H9 (cell line): ENCODE results near the gene KREMEN1. TPM values are rescaled to one million over a fixed set of nuclear protein-coding genes. Genes with fewer than 3 reads are reported as not detected.
"Not testable (repeated sequence)": the region's sequence is repeated elsewhere in the genome, so short reads cannot be mapped to it uniquely, and the experiment has no call there.

Source experiments
- DNase-seq: peaks from one replicate; pipeline ENCODE4 v3.0.0-alpha.2; 2017
- H2AFZ ChIP-seq: one replicate; pipeline ENCODE4 v1.6.1; 2013; ENCODE audit warnings: mild to moderate bottlenecking, low read length, control low read depth, moderate library complexity
- H2AK5ac ChIP-seq: 2 replicates; pipeline ENCODE4 v1.6.1; 2013; ENCODE audit warnings: low read length, control low read depth, mixed read lengths; ENCODE audit not compliant: insufficient read length
- H2BK120ac ChIP-seq: one replicate; pipeline ENCODE4 v1.6.1; 2013; ENCODE audit warnings: low read depth, mild to moderate bottlenecking, low read length, control low read depth, inconsistent platforms; ENCODE audit not compliant: poor library complexity, severe bottlenecking
- H2BK12ac ChIP-seq: 2 replicates; pipeline ENCODE4 v1.6.1; 2013; ENCODE audit warnings: low read length, control low read depth, mixed read lengths, low read depth; ENCODE audit not compliant: insufficient read length
- H2BK15ac ChIP-seq: 2 replicates; pipeline ENCODE4 v1.6.1; 2013; ENCODE audit warnings: low read depth, low read length, control low read depth
- H2BK20ac ChIP-seq: one replicate; pipeline ENCODE4 v1.6.1; 2013; ENCODE audit warnings: low read depth, mild to moderate bottlenecking, low read length, control low read depth, inconsistent platforms; ENCODE audit not compliant: poor library complexity, severe bottlenecking
- H2BK5ac ChIP-seq: 2 replicates; pipeline ENCODE4 v1.6.1; 2013; ENCODE audit warnings: low read length, control low read depth, mixed read lengths; ENCODE audit not compliant: insufficient read length
- H3K14ac ChIP-seq: 2 replicates; pipeline ENCODE4 v1.6.1; 2013; ENCODE audit warnings: low read length, control low read depth; ENCODE audit not compliant: insufficient read depth
- H3K18ac ChIP-seq: 2 replicates; pipeline ENCODE4 v1.6.1; 2013; ENCODE audit warnings: low read depth, mild to moderate bottlenecking, mixed read lengths, low read length, control low read depth; ENCODE audit not compliant: insufficient read length
- H3K23ac ChIP-seq: 2 replicates; pipeline ENCODE4 v1.6.1; 2013; ENCODE audit warnings: low read length, control low read depth, mixed read lengths, low read depth; ENCODE audit not compliant: insufficient read length
- H3K23me2 ChIP-seq: 2 replicates; pipeline ENCODE4 v1.6.1; 2013; ENCODE audit warnings: low read depth, mild to moderate bottlenecking, mixed read lengths, low read length, control low read depth; ENCODE audit not compliant: insufficient read length, poor library complexity, severe bottlenecking
- H3K27ac ChIP-seq: 2 replicates; pipeline ENCODE4 v1.5.1; 2013; ENCODE audit warnings: low read length, control low read depth, mixed read lengths, low read depth; ENCODE audit not compliant: insufficient read length
- H3K27me3 ChIP-seq: 2 replicates; pipeline ENCODE4 v1.6.1; 2013; ENCODE audit warnings: low read length, control low read depth, inconsistent platforms; ENCODE audit not compliant: insufficient read depth
- H3K4ac ChIP-seq: 2 replicates; pipeline ENCODE4 v1.6.1; 2013; ENCODE audit warnings: low read depth, mild to moderate bottlenecking, control low read depth, inconsistent platforms, low read length, moderate library complexity
- H3K4me1 ChIP-seq: 2 replicates; pipeline ENCODE4 v1.6.1; 2013; ENCODE audit warnings: low read length, control low read depth, inconsistent platforms; ENCODE audit not compliant: insufficient read depth
- H3K4me2 ChIP-seq: 2 replicates; pipeline ENCODE4 v1.6.1; 2013; ENCODE audit warnings: low read length, control low read depth, mixed read lengths; ENCODE audit not compliant: insufficient read length, insufficient read depth
- H3K56ac ChIP-seq: 2 replicates; pipeline ENCODE4 v1.6.1; 2013; ENCODE audit warnings: low read depth, mild to moderate bottlenecking, mixed read lengths, low read length, control low read depth; ENCODE audit not compliant: insufficient read length
- H3K79me1 ChIP-seq: 2 replicates; pipeline ENCODE4 v1.6.1; 2013; ENCODE audit warnings: low read depth, mild to moderate bottlenecking, moderate library complexity, low read length, control low read depth, inconsistent platforms; ENCODE audit not compliant: insufficient read depth, poor library complexity, severe bottlenecking
- H3K79me2 ChIP-seq: 2 replicates; pipeline ENCODE4 v1.6.1; 2013; ENCODE audit warnings: low read length, control low read depth, inconsistent platforms; ENCODE audit not compliant: insufficient read depth
- H3K9ac ChIP-seq: 2 replicates; pipeline ENCODE4 v1.6.1; 2013; ENCODE audit warnings: low read length, control low read depth, mixed read lengths; ENCODE audit not compliant: insufficient read length; ENCODE audit errors: extremely low read depth
- H3K9me3 ChIP-seq: one replicate; pipeline ENCODE4 v1.6.1; 2013; ENCODE audit warnings: low read depth, low read length, inconsistent platforms; ENCODE audit not compliant: control insufficient read depth
- H3T11ph ChIP-seq: one replicate; pipeline ENCODE4 v1.6.1; 2013; ENCODE audit warnings: mild to moderate bottlenecking, low read length, control low read depth, inconsistent platforms
- H4K20me1 ChIP-seq: one replicate; pipeline ENCODE4 v1.6.1; 2013; ENCODE audit not compliant: control insufficient read depth, insufficient read length, insufficient read depth
- H4K5ac ChIP-seq: 2 replicates; pipeline ENCODE4 v1.6.1; 2013; ENCODE audit warnings: low read depth, mild to moderate bottlenecking, mixed read lengths, low read length, control low read depth; ENCODE audit not compliant: insufficient read length
- H4K8ac ChIP-seq: replicated peaks from 2 replicates; pipeline ENCODE4 v1.6.1; 2013; ENCODE audit warnings: low read length, control low read depth, mixed read lengths, low read depth; ENCODE audit not compliant: insufficient read length
- H4K91ac ChIP-seq: 2 replicates; pipeline ENCODE4 v1.6.1; 2013; ENCODE audit warnings: low read depth, mild to moderate bottlenecking, moderate library complexity, mixed read lengths, low read length, control low read depth; ENCODE audit not compliant: insufficient read length
- H3K27ac Mint-ChIP-seq, 3 experiments: 2 replicates in 2 of 3; 3 replicates in 1 of 3; pipeline ENCODE4 v1.8.0; 2020 to 2021; ENCODE audit warnings: mixed read lengths in 3 of 3, mild to moderate bottlenecking in 1 of 3, moderate library complexity in 1 of 3
- H3K27me3 Mint-ChIP-seq: 2 replicates; pipeline ENCODE4 v1.8.0; 2021; ENCODE audit warnings: low read depth, mild to moderate bottlenecking, moderate library complexity, mixed read lengths
- H3K36me3 Mint-ChIP-seq, 3 experiments: 2 replicates in 2 of 3; 3 replicates in 1 of 3; pipeline ENCODE4 v1.8.0; 2020 to 2021; ENCODE audit warnings: low read depth in 3 of 3, mixed read lengths in 3 of 3; ENCODE audit not compliant: insufficient read depth in 1 of 3
- H3K4me1 Mint-ChIP-seq, 2 experiments: 2 replicates each; pipeline ENCODE4 v1.8.0; 2020; ENCODE audit warnings: mixed read lengths in 2 of 2
- H3K4me3 Mint-ChIP-seq, 2 experiments: 2 replicates in 1 of 2; 3 replicates in 1 of 2; pipeline ENCODE4 v1.8.0; 2020 to 2021; ENCODE audit warnings: mild to moderate bottlenecking in 2 of 2, mixed read lengths in 2 of 2, moderate library complexity in 1 of 2
- H3K9me3 Mint-ChIP-seq, 2 experiments: 2 replicates in 1 of 2; 3 replicates in 1 of 2; pipeline ENCODE4 v1.8.0; 2020; ENCODE audit warnings: mild to moderate bottlenecking in 2 of 2, mixed read lengths in 2 of 2, moderate library complexity in 1 of 2
- CTCF ChIP-seq: fragments of 200-600 bp; sonication (generic); conservative IDR thresholded peaks from 3 replicates; pipeline ENCODE4 v1.8.0; 2021; ENCODE audit warnings: antibody characterized with exemption, mild to moderate bottlenecking
- WGBS: extraction: QIAGEN DNeasy Blood & Tissue Kit; methylation state at CpG from one replicate; pipeline ENCODE4 v1.1.7; 2013; ENCODE audit warnings: missing lambda C conversion rate, low lambda C conversion rate, mixed read lengths; ENCODE audit not compliant: insufficient read length; ENCODE audit errors: extremely low coverage; 5-methylcytosine and 5-hydroxymethylcytosine counted together
- total RNA-seq: library from RNA; stranded (reverse); gene quantifications from 2 replicates; pipeline ENCODE4 v1.2.1, GENCODE V29; 2021

KREMEN1 gene
- total RNA-seq, 1 experiment from 2014 or later: 2.4 TPM

- Histone ChIP-seq H4K5ac (no peak overlapping the region), H3K56ac (no peak overlapping the region), H3K79me1 (no peaks in the 10 kb centered on the region), H2AFZ (no peak overlapping the region), H3K14ac (no peak overlapping the region), H2BK5ac (no peak overlapping the region), H4K20me1 (no peaks in the 10 kb centered on the region), H3K4me1 (no peaks in the 10 kb centered on the region), H3K4ac (no peak overlapping the region), H2BK120ac (no peak overlapping the region), H2BK15ac (no peak overlapping the region), H3K4me2 (no peak overlapping the region), H3K18ac (no peak overlapping the region), H2BK20ac (no peak overlapping the region), H3K9me3 (peaks cover 6% of the 10 kb centered on the region), H2AK5ac (no peak overlapping the region), H3K9ac (no peak overlapping the region), H4K8ac (no peak overlapping the region), H3K27ac (no peak overlapping the region), H4K91ac (no peak overlapping the region), H3K23ac (no peak overlapping the region), H2BK12ac (no peak overlapping the region), H3T11ph (no peak overlapping the region), H3K27me3 (no peaks in the 10 kb centered on the region), H3K23me2 (no peaks in the 10 kb centered on the region), H3K79me2 (no peaks in the 10 kb centered on the region)
- Mint-ChIP-seq H3K9me3 (peaks cover 11 to 14% of the 10 kb centered on the region in 2 experiments), H3K27me3 (peaks cover 4% of the 10 kb centered on the region), H3K4me1 (peaks cover 3 to 5% of the 10 kb centered on the region in 2 experiments; a peak in 3 of 4 replicates), H3K36me3 (peaks cover 5 to 6% (median 5%) of the 10 kb centered on the region in 3 experiments), H3K4me3 (no peak overlapping the region), H3K27ac (no peak overlapping the region)
- TF ChIP-seq CTCF: no peak
- no peak for DNase-seq
- WGBS: no CpG with 5 or more reads among the region's 6 CpGs
These were observed 45.1 kb downstream of the KREMEN1 start for GRCh38 chr22:29117799-29118477.

GRCh38 chr22:29120098-29120912 is 47.5 kb downstream of the KREMEN1 start:
- not testable (repeated sequence) for H4K8ac ChIP-seq, H3K9ac ChIP-seq, H3K79me1 ChIP-seq, H2BK12ac ChIP-seq, H3K36me3 Mint-ChIP-seq, H3K4me2 ChIP-seq, H3K27ac Mint-ChIP-seq, H3K23ac ChIP-seq, H3T11ph ChIP-seq, H3K27me3 ChIP-seq, H3K4ac ChIP-seq, H3K9me3 ChIP-seq, H2BK5ac ChIP-seq, H2BK20ac ChIP-seq, H3K4me1 ChIP-seq, H3K56ac ChIP-seq, H4K5ac ChIP-seq, H2BK15ac ChIP-seq, H3K79me2 ChIP-seq, H3K4me3 Mint-ChIP-seq, H3K4me1 Mint-ChIP-seq, H3K27ac ChIP-seq, H3K23me2 ChIP-seq, H2AFZ ChIP-seq, H3K27me3 Mint-ChIP-seq, H3K18ac ChIP-seq, H2BK120ac ChIP-seq, H2AK5ac ChIP-seq, H4K91ac ChIP-seq, H4K20me1 ChIP-seq, H3K14ac ChIP-seq, DNase-seq
- WGBS: 100% methylated on average over 4 of the region's 7 CpGs
- H3K9me3 Mint-ChIP-seq: peaks cover 11 to 14% of the 10 kb centered on the region in 2 experiments
